ENCODE data around the gene MEF2A.

- no peak for TF ChIP-seq EZH2 (IDR thresholded peaks at IDR 0.05; ENCODE audit: borderline replicate concordance, low read depth, low read length, severe bottlenecking)
- TF ChIP-seq, protein P1, sequence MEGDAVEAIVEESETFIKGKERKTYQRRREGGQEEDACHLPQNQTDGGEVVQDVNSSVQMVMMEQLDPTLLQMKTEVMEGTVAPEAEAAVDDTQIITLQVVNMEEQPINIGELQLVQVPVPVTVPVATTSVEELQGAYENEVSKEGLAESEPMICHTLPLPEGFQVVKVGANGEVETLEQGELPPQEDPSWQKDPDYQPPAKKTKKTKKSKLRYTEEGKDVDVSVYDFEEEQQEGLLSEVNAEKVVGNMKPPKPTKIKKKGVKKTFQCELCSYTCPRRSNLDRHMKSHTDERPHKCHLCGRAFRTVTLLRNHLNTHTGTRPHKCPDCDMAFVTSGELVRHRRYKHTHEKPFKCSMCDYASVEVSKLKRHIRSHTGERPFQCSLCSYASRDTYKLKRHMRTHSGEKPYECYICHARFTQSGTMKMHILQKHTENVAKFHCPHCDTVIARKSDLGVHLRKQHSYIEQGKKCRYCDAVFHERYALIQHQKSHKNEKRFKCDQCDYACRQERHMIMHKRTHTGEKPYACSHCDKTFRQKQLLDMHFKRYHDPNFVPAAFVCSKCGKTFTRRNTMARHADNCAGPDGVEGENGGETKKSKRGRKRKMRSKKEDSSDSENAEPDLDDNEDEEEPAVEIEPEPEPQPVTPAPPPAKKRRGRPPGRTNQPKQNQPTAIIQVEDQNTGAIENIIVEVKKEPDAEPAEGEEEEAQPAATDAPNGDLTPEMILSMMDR (IDR thresholded peaks at IDR 0.05; ENCODE audit: borderline replicate concordance, extremely low read depth, low read length, poor library complexity, severe bottlenecking), result no peak
Measured at GRCh38 chr15:99749386-99749785, 183.6 kb downstream of the MEF2A start.
